Measurements from ENCODE around the gene TMEM82. TPM values are rescaled to one million over a fixed set of nuclear protein-coding genes. Genes with fewer than 3 reads are reported as not detected.

The TMEM82 gene
- total RNA-seq, 2 donors from 2014 or later = 0.49 TPM; not detected in 1

GRCh38 chr1:15771836-15772515, 29.7 kb downstream of the TMEM82 start:
- H3K4me1 Mint-ChIP-seq (ENCODE audit: low read depth) = no peaks in the 10 kb centered on the region
- H3K27ac Mint-ChIP-seq = no peak overlapping the region
- DNase-seq (no peak), ATAC-seq (replicated peaks in 1 of 2) (no peak)
- H3K36me3 Mint-ChIP-seq (ENCODE audit: insufficient read depth in 2 of 2) = no peaks in the 10 kb centered on the region
- no peak overlapping the region for H3K4me3 Mint-ChIP-seq
- no peaks in the 10 kb centered on the region for H3K9me3 Mint-ChIP-seq
- peaks cover 11% of the 10 kb centered on the region for H3K27me3 Mint-ChIP-seq (ENCODE audit: low read depth)

GRCh38 chr1:15775706-15776105, 33.4 kb downstream of the TMEM82 start:
- DNase-seq (no peak), ATAC-seq (replicated peaks in 1 of 2) (no peak)
- H3K4me3 Mint-ChIP-seq = no peak overlapping the region
- H3K27ac Mint-ChIP-seq = no peak overlapping the region
- peaks cover 6% of the 10 kb centered on the region for H3K27me3 Mint-ChIP-seq (ENCODE audit: low read depth)
- no peaks in the 10 kb centered on the region for H3K9me3 Mint-ChIP-seq
- no peaks in the 10 kb centered on the region for H3K36me3 Mint-ChIP-seq (ENCODE audit: insufficient read depth in 2 of 2)
- H3K4me1 Mint-ChIP-seq (ENCODE audit: low read depth) = no peaks in the 10 kb centered on the region

- Mint-ChIP-seq H3K4me1 (ENCODE audit: low read depth) (no peaks in the 10 kb centered on the region), H3K27me3 (ENCODE audit: low read depth) (no peaks in the 10 kb centered on the region), H3K4me3 (no peak overlapping the region), H3K36me3 (ENCODE audit: insufficient read depth in 2 of 2) (no peaks in the 10 kb centered on the region), H3K9me3 (no peaks in the 10 kb centered on the region), H3K27ac (no peak overlapping the region)
- DNase-seq (no peak), ATAC-seq (replicated peaks in 1 of 2) (no peak)
These were observed 35.8 kb downstream of the TMEM82 start for GRCh38 chr1:15777909-15778707.

GRCh38 chr1:15785683-15786082, 43.4 kb downstream of the TMEM82 start:
- DNase-seq = no peak
- Mint-ChIP-seq H3K27ac (no peak overlapping the region), H3K27me3 (ENCODE audit: low read depth) (peaks cover 3% of the 10 kb centered on the region), H3K36me3 (ENCODE audit: insufficient read depth in 2 of 2) (no peaks in the 10 kb centered on the region), H3K9me3 (no peaks in the 10 kb centered on the region), H3K4me3 (no peak overlapping the region), H3K4me1 (ENCODE audit: low read depth) (peaks cover 4% of the 10 kb centered on the region)
- no peak for ATAC-seq (replicated peaks in 1 of 2)

- no peak for ATAC-seq (replicated peaks in 1 of 2)
- H3K4me3 Mint-ChIP-seq = no peak overlapping the region
- no peaks in the 10 kb centered on the region for H3K9me3 Mint-ChIP-seq
These were observed 44.3 kb downstream of the TMEM82 start for GRCh38 chr1:15786581-15786980.

GRCh38 chr1:15788624-15789301, 46.5 kb downstream of the TMEM82 start:
- no peak overlapping the region for H3K4me3 Mint-ChIP-seq
- no peaks in the 10 kb centered on the region for H3K36me3 Mint-ChIP-seq (ENCODE audit: insufficient read depth in 2 of 2)
- ATAC-seq (replicated peaks in 1 of 2) (no peak), DNase-seq (no peak)
- no peaks in the 10 kb centered on the region for H3K9me3 Mint-ChIP-seq
- H3K27me3 Mint-ChIP-seq (ENCODE audit: low read depth) = peaks cover 6% of the 10 kb centered on the region
- H3K27ac Mint-ChIP-seq = no peak overlapping the region
- H3K4me1 Mint-ChIP-seq (ENCODE audit: low read depth) = peaks cover 9% of the 10 kb centered on the region

More at GRCh38 chr1:15786581-15786980, 44.3 kb downstream of the TMEM82 start:
- Mint-ChIP-seq H3K36me3 (ENCODE audit: insufficient read depth in 2 of 2) (no peaks in the 10 kb centered on the region), H3K27ac (no peak overlapping the region), H3K4me1 (ENCODE audit: low read depth) (peaks cover 4% of the 10 kb centered on the region), H3K27me3 (ENCODE audit: low read depth) (peaks cover 6% of the 10 kb centered on the region)
- DNase-seq = no peak

GRCh38 chr1:15796086-15796462, 53.8 kb downstream of the TMEM82 start:
- DNase-seq (no peak), ATAC-seq (replicated peaks in 1 of 2) (no peak)
- no peak overlapping the region for H3K27ac Mint-ChIP-seq
- H3K9me3 Mint-ChIP-seq = no peaks in the 10 kb centered on the region
- H3K27me3 Mint-ChIP-seq (ENCODE audit: low read depth) = no peaks in the 10 kb centered on the region
- H3K36me3 Mint-ChIP-seq (ENCODE audit: insufficient read depth in 2 of 2) = no peaks in the 10 kb centered on the region
- peaks cover 22% of the 10 kb centered on the region for H3K4me1 Mint-ChIP-seq (ENCODE audit: low read depth)
- no peak overlapping the region for H3K4me3 Mint-ChIP-seq

Other genes with a start within 250 kb of the TMEM82 start
- gene CASP9, start 218.3 kb upstream of the TMEM82 start, total RNA-seq = 10 to 100 TPM; 13.4 to 16.3 TPM
- 10 to 100 TPM; 14.3 to 17.5 TPM for gene DNAJC16, start 215.7 kb upstream of the TMEM82 start, total RNA-seq
- gene AGMAT, start 157.4 kb upstream of the TMEM82 start, total RNA-seq = 1 to 10 TPM; 7.8 to 8.5 TPM
- 10 to 100 TPM; 30.6 to 34.3 TPM for gene DDI2, start 125.0 kb upstream of the TMEM82 start, total RNA-seq
- 10 to 100 TPM; 79.7 to 82.7 TPM for gene PLEKHM2, start 58.2 kb upstream of the TMEM82 start, total RNA-seq
- gene SLC25A34, start 6.2 kb upstream of the TMEM82 start, total RNA-seq = 1 to 10 TPM; 2.5 to 3.0 TPM
- gene FBLIM1, start 16.3 kb downstream of the TMEM82 start, total RNA-seq = not detected
- 1 to 10 TPM; 2.2 to 2.9 TPM for gene UQCRHL, start 65.2 kb downstream of the TMEM82 start, total RNA-seq
- 10 to 100 TPM; 53.5 to 56.9 TPM for gene SPEN, start 105.2 kb downstream of the TMEM82 start, total RNA-seq
- 10 to 100 TPM; 76.0 to 84.1 TPM for gene ZBTB17, start 233.6 kb downstream of the TMEM82 start, total RNA-seq